Stimulated activated memory B cell treated with anti-CD40 and anti-IgM and Interleukin-4, amounts not matched to agents 10 μg/mL and 1 μg/mL and 100 μg/mL, for 72 hours (primary cell): ENCODE results near the gene LRFN4.

Experiments
- ATAC-seq: fragments of 150-1000 bp; cut with Tn5 transposase; 2 replicates; pipeline ENCODE4 v1.10.0; 2021
- H3K27ac Mint-ChIP-seq: one replicate; pipeline ENCODE4 v1.8.0; 2022; ENCODE audit warnings: mild to moderate bottlenecking, mixed read lengths
- H3K27me3 Mint-ChIP-seq: one replicate; pipeline ENCODE4 v1.8.0; 2022; ENCODE audit warnings: mixed read lengths
- H3K36me3 Mint-ChIP-seq: one replicate; pipeline ENCODE4 v1.8.0; 2022; ENCODE audit warnings: mixed read lengths
- H3K4me1 Mint-ChIP-seq: one replicate; pipeline ENCODE4 v1.8.0; 2022; ENCODE audit warnings: mixed read lengths
- H3K4me3 Mint-ChIP-seq: one replicate; pipeline ENCODE4 v1.8.0; 2022; ENCODE audit warnings: mild to moderate bottlenecking, moderate library complexity, mixed read lengths
- H3K9me3 Mint-ChIP-seq: one replicate; pipeline ENCODE4 v1.8.0; 2022; ENCODE audit warnings: mixed read lengths

Gene LRFN4

DNA sequence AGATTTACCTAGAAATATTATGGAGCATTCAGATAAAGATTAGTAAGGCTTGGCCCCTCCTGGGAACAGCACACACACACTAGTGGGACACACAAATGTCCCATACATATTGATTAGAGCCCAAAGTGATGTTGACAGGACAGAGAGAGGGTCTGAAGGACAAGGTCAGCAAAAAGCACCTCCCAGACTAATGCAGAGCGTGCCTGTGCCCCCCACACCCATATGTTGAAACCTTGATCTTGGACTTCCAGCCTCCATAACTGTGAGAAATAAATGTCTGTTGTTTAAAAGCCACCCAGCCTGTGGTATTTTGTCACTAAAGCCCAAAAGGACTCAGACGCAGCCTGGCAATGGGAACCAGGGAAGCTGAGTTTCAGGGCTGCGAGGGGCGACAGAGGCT is 27.6 kb downstream of the LRFN4 start:
- H3K9me3 Mint-ChIP-seq: no peaks in the 10 kb centered on the region
- ATAC-seq: no peak
- no peak overlapping the region for H3K4me3 Mint-ChIP-seq
- peaks cover 54% of the 10 kb centered on the region for H3K27me3 Mint-ChIP-seq
- H3K4me1 Mint-ChIP-seq: peaks cover 10% of the 10 kb centered on the region
- H3K27ac Mint-ChIP-seq: no peak overlapping the region
- H3K36me3 Mint-ChIP-seq: no peaks in the 10 kb centered on the region

DNA sequence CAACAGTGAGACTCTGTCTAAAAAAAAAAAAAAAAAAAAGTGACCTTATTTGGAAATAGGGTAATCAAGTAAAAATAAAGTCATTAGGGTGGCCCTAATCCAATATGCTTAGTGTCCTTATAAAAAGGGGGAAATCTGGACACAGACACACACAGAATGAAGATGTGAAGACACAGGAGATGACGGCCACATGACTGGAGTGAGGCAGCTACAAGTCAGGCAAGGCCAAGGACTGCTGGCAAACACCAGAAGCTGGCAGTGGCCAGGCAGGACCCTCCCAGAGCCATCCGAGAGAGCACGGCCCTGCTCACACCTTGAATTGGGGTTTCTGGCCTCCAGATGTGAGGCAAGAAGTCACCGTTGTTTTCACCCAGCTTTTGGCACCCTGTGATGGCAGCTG is 28.6 kb downstream of the LRFN4 start:
- Mint-ChIP-seq H3K9me3 (no peaks in the 10 kb centered on the region), H3K27ac (no peak overlapping the region), H3K36me3 (no peaks in the 10 kb centered on the region), H3K27me3 (peaks cover 54% of the 10 kb centered on the region), H3K4me1 (peaks cover 10% of the 10 kb centered on the region), H3K4me3 (no peak overlapping the region)
- ATAC-seq: no peak

DNA sequence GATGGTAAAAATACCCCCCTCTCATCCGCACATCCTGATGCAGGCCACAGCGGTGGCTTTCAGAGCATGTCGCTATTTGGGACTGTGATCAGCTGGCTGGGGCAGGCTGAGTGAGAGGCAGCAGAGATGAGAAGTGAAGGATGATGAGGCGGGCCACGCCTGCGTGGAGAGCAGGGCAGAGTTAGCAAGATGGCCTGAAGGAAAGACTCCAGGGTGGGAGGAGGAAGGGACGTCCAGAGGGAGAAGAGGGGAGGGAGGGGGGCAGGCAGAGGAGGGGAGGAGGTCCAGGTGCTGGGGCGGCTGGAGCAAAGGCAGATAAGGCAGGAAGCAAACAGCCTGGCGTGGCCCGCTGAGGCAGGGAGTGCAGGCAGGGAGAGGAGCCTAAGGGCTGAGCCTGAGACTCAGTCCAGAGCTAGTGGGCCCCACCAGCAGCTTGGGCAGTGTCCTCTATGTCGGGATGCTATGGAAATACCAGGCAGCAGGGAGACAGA is 29.1 kb downstream of the LRFN4 start:
- Mint-ChIP-seq H3K27me3 (peaks cover 54% of the 10 kb centered on the region), H3K27ac (no peak overlapping the region), H3K9me3 (no peaks in the 10 kb centered on the region), H3K36me3 (no peaks in the 10 kb centered on the region), H3K4me3 (no peak overlapping the region), H3K4me1 (peaks cover 10% of the 10 kb centered on the region)
- no peak for ATAC-seq

DNA sequence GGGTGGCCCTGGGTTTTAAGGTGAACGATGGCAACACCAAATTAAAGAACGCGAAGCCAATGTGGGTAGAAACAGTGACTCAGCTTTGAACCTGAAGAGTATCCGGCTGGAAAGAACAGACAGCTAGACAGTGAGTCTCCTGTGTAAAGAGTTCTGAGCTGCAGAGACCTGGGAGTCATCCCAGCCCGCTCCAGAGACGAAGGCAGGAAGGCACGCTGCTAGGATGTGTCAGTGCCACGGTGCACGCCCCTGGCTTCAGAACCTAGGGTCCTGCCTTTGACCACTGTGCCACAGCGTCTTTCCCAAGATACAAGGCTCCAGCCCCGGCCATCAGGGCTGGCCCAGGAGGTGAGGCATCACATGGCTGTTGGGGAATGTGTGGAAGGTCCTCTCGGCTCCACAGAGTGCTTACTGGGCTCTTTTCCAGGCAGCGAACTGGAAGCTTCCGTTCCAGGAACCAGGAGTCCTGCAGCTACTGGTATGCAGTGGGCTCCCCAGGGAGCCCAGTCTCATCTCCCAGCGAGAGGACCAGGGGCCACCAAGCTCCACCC is 29.9 kb downstream of the LRFN4 start:
- no peak overlapping the region for H3K4me3 Mint-ChIP-seq
- no peak for ATAC-seq
- peaks cover 12% of the 10 kb centered on the region for H3K4me1 Mint-ChIP-seq
- H3K36me3 Mint-ChIP-seq: no peaks in the 10 kb centered on the region
- H3K27me3 Mint-ChIP-seq: peaks cover 52% of the 10 kb centered on the region
- H3K9me3 Mint-ChIP-seq: no peaks in the 10 kb centered on the region
- H3K27ac Mint-ChIP-seq: no peak overlapping the region

DNA sequence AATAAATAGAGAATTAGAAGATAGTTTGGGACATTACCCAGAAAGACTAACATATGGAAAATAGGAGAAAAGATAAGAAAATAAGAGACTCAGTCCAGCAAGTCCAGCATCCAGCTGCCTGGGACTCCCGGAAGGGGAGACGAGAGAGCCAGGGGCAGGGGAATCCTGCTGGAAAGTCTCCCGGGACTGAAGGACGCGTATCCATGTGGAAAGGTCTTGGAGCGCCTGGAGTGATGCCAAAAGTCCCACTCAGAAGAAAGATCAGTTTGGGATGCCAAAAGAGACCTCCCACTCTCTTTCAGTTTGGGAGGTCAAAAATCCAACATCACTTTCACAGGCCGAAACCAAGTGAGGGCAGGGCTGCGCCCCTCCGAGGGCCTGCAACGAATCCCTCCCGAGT is 30.7 kb downstream of the LRFN4 start:
- ATAC-seq: no peak
- H3K9me3 Mint-ChIP-seq: no peaks in the 10 kb centered on the region
- H3K4me1 Mint-ChIP-seq: peaks cover 18% of the 10 kb centered on the region
- H3K4me3 Mint-ChIP-seq: no peak overlapping the region
- peaks cover 52% of the 10 kb centered on the region for H3K27me3 Mint-ChIP-seq
- H3K36me3 Mint-ChIP-seq: no peaks in the 10 kb centered on the region
- H3K27ac Mint-ChIP-seq: no peak overlapping the region

DNA sequence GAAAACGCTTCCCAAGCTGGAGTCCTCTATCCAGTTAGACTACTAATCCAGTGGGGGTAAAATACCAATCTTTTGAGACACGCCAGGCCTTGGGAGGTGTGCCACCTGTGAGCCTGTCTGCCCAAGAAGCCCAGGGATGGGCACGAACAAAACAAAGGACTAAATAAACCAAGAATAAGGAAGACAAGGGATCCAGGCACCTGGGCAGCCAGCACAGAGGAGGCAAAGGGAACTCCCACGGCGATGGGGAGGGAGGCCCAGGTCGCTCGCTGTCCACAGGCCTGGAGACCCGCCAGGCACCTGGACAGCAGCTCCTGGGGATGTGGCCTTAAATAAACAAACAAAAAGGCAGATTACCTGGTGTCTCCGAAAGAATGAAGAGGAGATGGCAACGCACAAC is 31.4 kb downstream of the LRFN4 start:
- Mint-ChIP-seq H3K27ac (no peak overlapping the region), H3K27me3 (peaks cover 54% of the 10 kb centered on the region), H3K4me3 (no peak overlapping the region), H3K9me3 (no peaks in the 10 kb centered on the region), H3K36me3 (no peaks in the 10 kb centered on the region), H3K4me1 (peaks cover 11% of the 10 kb centered on the region)
- ATAC-seq: no peak

DNA sequence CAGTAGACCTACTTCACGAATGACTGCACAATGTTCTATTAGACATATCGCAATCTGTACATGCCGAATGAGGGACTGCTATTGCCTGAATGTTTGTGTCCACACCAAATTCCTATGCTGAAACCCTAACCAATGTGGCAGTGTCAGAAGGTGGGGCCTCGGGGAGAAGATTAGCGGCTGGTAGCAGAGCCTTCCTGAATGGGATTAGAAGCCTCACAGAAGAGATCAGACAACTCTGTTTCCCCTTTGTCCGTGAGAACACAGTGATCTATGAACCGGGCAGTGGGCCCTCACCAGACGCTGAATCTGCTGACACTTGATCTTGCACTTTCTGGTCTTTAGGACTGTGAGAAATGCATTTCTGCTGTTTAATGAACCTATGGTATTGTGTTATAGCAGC is 33.1 kb downstream of the LRFN4 start:
- H3K27ac Mint-ChIP-seq: no peak overlapping the region
- no peaks in the 10 kb centered on the region for H3K9me3 Mint-ChIP-seq
- H3K4me1 Mint-ChIP-seq: peaks cover 10% of the 10 kb centered on the region
- peaks cover 69% of the 10 kb centered on the region for H3K27me3 Mint-ChIP-seq
- no peaks in the 10 kb centered on the region for H3K36me3 Mint-ChIP-seq
- H3K4me3 Mint-ChIP-seq: no peak overlapping the region
- no peak for ATAC-seq

DNA sequence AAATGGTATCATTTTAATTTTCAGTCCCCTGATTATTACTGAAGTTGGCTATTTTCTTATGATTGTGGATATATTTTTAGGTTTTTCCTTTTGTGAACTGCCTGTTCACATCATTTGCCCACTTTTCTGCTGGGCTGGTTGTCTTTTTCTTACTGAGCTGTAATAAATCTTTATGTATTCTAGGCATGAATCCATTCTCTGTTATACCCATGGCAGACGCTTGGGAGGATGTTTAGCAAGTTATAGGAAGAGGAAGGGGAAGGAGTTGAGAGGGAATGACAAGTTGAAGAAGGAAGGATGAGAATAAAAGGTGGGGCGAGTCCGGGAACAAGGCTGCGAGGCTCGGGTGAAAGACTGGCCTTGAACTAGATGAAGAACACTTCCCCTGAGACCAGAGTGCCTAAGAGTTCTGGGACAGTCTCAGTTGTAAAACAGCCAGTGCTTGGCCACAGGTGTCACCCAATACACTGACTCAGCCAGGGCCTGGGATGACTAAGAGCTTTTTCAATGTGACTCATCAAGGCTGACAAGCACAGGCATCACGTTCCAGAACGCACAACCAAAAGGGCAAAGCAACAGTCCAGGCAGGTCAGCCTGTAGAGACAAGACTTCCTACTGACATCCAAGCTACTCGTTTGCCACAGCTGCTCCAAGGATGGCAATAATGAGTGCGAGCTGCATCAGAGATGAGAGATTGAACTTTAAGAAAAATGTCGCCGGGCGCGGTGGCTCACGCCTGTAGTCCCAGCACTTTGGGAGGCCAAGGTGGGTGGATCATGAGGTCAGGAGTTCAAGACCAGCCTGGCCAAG is 35.2 kb downstream of the LRFN4 start:
- no peaks in the 10 kb centered on the region for H3K36me3 Mint-ChIP-seq
- peaks cover 61% of the 10 kb centered on the region for H3K27me3 Mint-ChIP-seq
- H3K27ac Mint-ChIP-seq: no peak overlapping the region
- H3K4me3 Mint-ChIP-seq: no peak overlapping the region
- peaks cover 10% of the 10 kb centered on the region for H3K4me1 Mint-ChIP-seq
- H3K9me3 Mint-ChIP-seq: no peaks in the 10 kb centered on the region
- ATAC-seq: peak; percentile 84

DNA sequence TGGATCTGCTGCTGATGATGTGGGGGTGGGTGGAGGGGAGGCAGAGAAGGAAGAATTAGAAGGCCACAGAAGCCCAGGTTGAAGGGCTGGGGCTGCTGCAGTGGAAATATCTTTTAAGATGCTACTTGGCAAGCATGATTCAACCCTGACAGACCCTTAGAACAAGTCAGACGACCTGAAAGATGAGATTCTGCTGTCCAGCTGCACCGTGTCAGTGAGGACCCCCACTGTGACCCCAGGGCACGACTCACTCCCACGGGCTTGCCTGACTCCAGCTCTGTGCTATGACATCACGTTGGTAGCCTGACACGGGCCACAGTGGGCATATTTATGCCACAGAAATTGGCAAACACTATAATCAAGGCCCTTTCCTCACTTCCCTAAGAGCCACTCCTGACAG is 36.0 kb downstream of the LRFN4 start:
- no peaks in the 10 kb centered on the region for H3K36me3 Mint-ChIP-seq
- peaks cover 10% of the 10 kb centered on the region for H3K4me1 Mint-ChIP-seq
- H3K4me3 Mint-ChIP-seq: no peak overlapping the region
- H3K9me3 Mint-ChIP-seq: no peaks in the 10 kb centered on the region
- no peak overlapping the region for H3K27ac Mint-ChIP-seq
- peaks cover 53% of the 10 kb centered on the region for H3K27me3 Mint-ChIP-seq
- ATAC-seq: no peak

DNA sequence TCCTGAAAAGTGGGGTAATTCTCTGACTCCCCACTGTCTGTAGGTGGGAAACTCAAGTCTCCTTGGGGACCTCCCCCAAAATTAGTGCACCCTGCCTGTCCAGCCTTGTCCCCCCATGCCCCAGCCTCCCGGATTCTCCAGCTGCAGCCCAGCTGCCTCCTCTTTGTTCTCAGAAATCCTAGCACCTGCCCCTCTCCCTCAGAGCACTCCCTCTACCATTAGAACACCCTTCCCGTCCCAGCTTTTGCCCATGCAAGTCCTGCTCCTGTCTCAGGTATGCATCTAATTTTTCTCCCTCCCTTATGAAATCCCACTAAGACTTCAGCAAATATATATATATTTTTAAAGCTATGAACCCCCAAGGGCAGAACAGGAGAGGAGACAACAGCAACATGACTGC is 37.3 kb downstream of the LRFN4 start:
- Mint-ChIP-seq H3K4me1 (peaks cover 10% of the 10 kb centered on the region), H3K27me3 (peaks cover 51% of the 10 kb centered on the region), H3K9me3 (no peaks in the 10 kb centered on the region), H3K36me3 (no peaks in the 10 kb centered on the region), H3K27ac (no peak overlapping the region), H3K4me3 (no peak overlapping the region)
- ATAC-seq: no peak

DNA sequence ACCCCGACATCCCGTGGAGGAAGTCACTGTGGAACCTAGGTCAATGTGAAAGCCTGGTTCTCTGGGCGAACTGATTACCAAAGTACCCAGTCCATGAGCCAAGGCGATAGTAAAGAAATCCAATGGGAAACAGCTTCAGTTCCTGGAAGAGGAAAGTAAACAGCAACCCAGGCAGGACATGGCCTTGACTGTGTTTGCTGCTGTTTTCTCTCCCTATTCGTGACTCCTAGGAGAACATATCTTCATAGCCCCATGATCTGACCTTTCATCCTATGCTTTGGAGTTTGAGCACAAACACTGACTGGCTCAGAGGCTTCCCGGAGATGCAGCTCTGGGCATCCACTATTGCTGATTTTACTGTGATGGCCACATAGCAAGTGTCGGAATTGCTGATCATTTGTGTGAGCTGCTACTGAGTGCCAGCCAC is 45.1 kb downstream of the LRFN4 start:
- Mint-ChIP-seq H3K9me3 (no peaks in the 10 kb centered on the region), H3K36me3 (no peaks in the 10 kb centered on the region), H3K27ac (no peak overlapping the region), H3K4me3 (no peak overlapping the region), H3K4me1 (no peaks in the 10 kb centered on the region), H3K27me3 (peaks cover 57% of the 10 kb centered on the region)
- no peak for ATAC-seq

DNA sequence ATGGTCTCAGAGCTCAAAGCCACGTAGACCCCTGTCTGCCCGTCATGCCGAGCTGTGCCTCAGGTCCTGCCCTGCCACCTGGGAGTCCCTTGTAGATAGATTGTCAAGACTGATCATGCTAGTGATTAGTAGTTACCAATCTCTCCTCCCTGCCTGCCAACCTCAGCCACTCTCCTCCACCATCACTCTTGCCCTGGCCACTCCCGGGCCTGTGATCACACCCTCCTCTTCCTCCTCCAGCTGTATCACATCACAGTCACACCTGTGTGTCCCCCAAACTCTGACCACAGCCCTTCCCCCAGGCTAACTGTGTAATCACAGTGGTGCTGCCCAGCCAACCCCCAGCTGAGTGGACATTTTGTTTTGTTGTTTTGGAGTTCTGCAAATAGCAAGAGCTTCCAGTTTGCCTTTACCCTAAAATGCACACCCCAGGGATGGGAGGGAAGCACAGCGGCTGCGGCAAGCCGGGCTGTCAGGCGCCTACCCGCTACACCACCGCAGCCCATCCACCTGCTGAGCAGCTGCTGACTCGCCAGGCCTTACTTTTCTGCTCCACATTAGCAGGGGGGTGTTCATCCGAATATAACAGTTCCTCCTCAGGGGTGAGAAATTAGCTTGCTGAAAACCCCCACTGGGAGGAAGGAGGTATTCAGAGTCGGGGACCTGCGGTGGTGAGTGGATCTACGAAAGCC is 45.8 kb downstream of the LRFN4 start:
- H3K27me3 Mint-ChIP-seq: peaks cover 59% of the 10 kb centered on the region
- no peaks in the 10 kb centered on the region for H3K4me1 Mint-ChIP-seq
- no peaks in the 10 kb centered on the region for H3K9me3 Mint-ChIP-seq
- H3K4me3 Mint-ChIP-seq: no peak overlapping the region
- ATAC-seq: no peak
- H3K36me3 Mint-ChIP-seq: no peaks in the 10 kb centered on the region
- H3K27ac Mint-ChIP-seq: no peak overlapping the region

DNA sequence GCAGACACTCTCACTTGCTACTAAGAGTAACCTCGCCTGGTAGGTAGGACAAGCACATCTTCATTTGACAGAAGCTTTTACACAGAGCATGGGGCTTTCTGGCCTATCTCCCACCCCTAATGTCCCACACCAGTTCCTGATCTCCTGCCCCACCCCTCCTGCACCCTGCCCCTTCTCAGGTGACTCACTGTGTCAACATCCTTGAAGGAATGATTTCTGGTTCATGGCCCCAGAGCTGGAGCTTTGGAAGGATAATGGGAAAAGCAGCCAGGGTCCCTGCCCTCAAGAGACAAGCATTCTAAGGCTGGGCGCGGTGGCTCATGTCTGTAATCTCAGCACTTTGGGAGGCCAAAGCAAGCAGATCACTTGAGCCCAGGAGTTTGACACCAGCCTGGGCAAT is 47.2 kb downstream of the LRFN4 start:
- Mint-ChIP-seq H3K36me3 (no peaks in the 10 kb centered on the region), H3K4me3 (no peak overlapping the region), H3K4me1 (no peaks in the 10 kb centered on the region), H3K27me3 (peaks cover 65% of the 10 kb centered on the region), H3K9me3 (no peaks in the 10 kb centered on the region), H3K27ac (no peak overlapping the region)
- no peak for ATAC-seq

DNA sequence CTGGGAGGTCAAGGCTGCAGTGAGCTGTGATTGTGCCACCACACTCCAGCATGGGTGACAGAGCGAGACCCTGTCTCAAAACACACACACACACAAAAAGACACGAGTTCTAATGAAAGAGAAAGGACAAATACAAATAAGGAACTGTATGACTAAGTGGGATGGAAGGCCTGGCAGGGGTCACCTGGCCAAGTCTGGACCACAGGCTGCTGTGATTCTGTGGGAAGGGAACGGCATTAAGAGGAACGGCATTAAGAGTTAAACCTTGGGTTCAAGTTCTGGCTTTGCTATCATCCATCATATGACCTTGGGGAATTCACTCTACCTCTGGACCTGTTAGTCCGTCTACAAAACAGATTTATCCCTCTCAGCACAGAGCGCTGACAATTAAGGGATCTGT is 47.7 kb downstream of the LRFN4 start:
- Mint-ChIP-seq H3K27me3 (peaks cover 65% of the 10 kb centered on the region), H3K36me3 (no peaks in the 10 kb centered on the region), H3K4me1 (no peaks in the 10 kb centered on the region), H3K9me3 (no peaks in the 10 kb centered on the region), H3K4me3 (no peak overlapping the region), H3K27ac (no peak overlapping the region)
- ATAC-seq: no peak

DNA sequence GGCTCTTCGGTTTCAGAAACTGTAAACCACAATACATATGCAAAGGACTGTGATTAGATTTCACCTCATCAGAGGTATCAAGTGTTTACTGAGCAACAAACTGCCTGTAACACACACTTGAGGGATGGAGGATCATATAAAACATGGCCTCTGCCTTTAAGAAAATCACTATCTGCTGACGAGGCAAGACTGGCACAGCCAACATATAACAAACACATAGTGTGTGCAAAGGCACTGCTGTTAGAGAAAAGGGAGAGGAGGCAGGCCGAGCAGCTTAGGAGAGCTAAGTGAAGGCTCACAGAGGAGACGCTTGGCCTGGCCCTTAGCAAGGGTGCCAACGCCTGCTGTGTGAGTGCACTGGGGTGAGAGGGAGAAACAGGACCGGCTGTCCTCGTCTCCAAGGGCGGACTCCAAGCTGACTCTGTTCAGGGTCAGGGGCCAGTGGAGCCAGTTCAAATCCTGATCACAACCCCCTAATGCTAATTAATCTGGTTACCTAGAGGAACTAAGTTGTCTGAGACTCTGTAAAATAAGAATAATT is 48.2 kb downstream of the LRFN4 start:
- Mint-ChIP-seq H3K4me1 (no peaks in the 10 kb centered on the region), H3K9me3 (no peaks in the 10 kb centered on the region), H3K36me3 (no peaks in the 10 kb centered on the region), H3K4me3 (no peak overlapping the region), H3K27me3 (peaks cover 63% of the 10 kb centered on the region), H3K27ac (no peak overlapping the region)
- no peak for ATAC-seq
